Neural cell (in vitro differentiated cells): Measurements from ENCODE around the gene NRG3. TPM values are rescaled to one million over a fixed set of nuclear protein-coding genes. Genes with fewer than 3 reads are reported as not detected.

ENCODE experiments used
- H2AFZ ChIP-seq: fragments of 200-600, 300-800 bp; sonication (generic), shearing (Covaris generic); 2 replicates; pipeline ENCODE4 v1.6.0; 2014; ENCODE audit warnings: low read depth, mild to moderate bottlenecking, antibody characterized with exemption, low read length, moderate library complexity
- H3F3A ChIP-seq: fragments of 200-600 bp; shearing (Covaris generic); 2 replicates; pipeline ENCODE4 v1.6.1; 2016; ENCODE audit warnings: mild to moderate bottlenecking, moderate library complexity, mixed read lengths, antibody characterized with exemption, low read length; ENCODE audit not compliant: insufficient read depth, poor library complexity, severe bottlenecking
- H3K27ac ChIP-seq: fragments of 200-600, 300-800 bp; sonication (generic), shearing (Covaris generic); 2 replicates; pipeline ENCODE4 v1.5.1; 2014; ENCODE audit warnings: mild to moderate bottlenecking, low read length, moderate library complexity
- H3K27me3 ChIP-seq: fragments of 300-800, 200-600 bp; sonication (generic), shearing (Covaris generic); 2 replicates; pipeline ENCODE4 v1.6.0; 2014; ENCODE audit warnings: mild to moderate bottlenecking, low read depth, low read length, moderate library complexity; ENCODE audit not compliant: insufficient read depth
- H3K36me3 ChIP-seq: fragments of 300-800, 200-600 bp; sonication (generic), shearing (Covaris generic); 2 replicates; pipeline ENCODE4 v1.5.1; 2014; ENCODE audit warnings: mild to moderate bottlenecking, antibody characterized with exemption, low read length, moderate library complexity; ENCODE audit not compliant: insufficient read depth
- H3K4me2 ChIP-seq: fragments of 300-800, 200-600 bp; sonication (generic), shearing (Covaris generic); 2 replicates; pipeline ENCODE4 v1.6.0; 2014; ENCODE audit warnings: mild to moderate bottlenecking, low read length
- H3K4me3 ChIP-seq: fragments of 300-800, 200-600 bp; sonication (generic), shearing (Covaris generic); 2 replicates; pipeline ENCODE4 v1.5.1; 2014; ENCODE audit warnings: mild to moderate bottlenecking, low read length, moderate library complexity
- H3K79me2 ChIP-seq: fragments of 200-600 bp; shearing (Covaris generic); replicated peaks from 2 replicates; pipeline ENCODE4 v1.6.0; 2014; ENCODE audit warnings: mild to moderate bottlenecking, low read length, moderate library complexity; ENCODE audit not compliant: insufficient read depth
- H3K9ac ChIP-seq: fragments of 300-800, 200-600 bp; sonication (generic), shearing (Covaris generic); 2 replicates; pipeline ENCODE4 v1.6.1; 2016; ENCODE audit warnings: mild to moderate bottlenecking, low read length, mixed read lengths
- H3K9me2 ChIP-seq: fragments of 200-600 bp; shearing (Covaris generic); 2 replicates; pipeline ENCODE4 v1.6.1; 2016; ENCODE audit warnings: mild to moderate bottlenecking, low read length, mixed read lengths; ENCODE audit not compliant: insufficient read depth
- H3K9me3 ChIP-seq: fragments of 200-600, 300-800 bp; sonication (generic), shearing (Covaris generic); 2 replicates; pipeline ENCODE4 v1.6.1; 2016; ENCODE audit warnings: mild to moderate bottlenecking, mixed run types, low read length, moderate library complexity, mixed read lengths
- H4K20me1 ChIP-seq: fragments of 200-600 bp; shearing (Covaris generic); 2 replicates; pipeline ENCODE4 v1.6.1; 2016; ENCODE audit warnings: mild to moderate bottlenecking, mixed run types; ENCODE audit not compliant: insufficient read depth
- EP300 ChIP-seq: fragments of 450-650 bp; conservative IDR thresholded peaks from 2 replicates; pipeline ENCODE4 v1.6.1; 2014; ENCODE audit warnings: antibody characterized with exemption, mild to moderate bottlenecking, moderate library complexity; ENCODE audit not compliant: poor library complexity, severe bottlenecking
- EZH2 ChIP-seq: fragments of 200-600, 300-800 bp; shearing (Covaris generic), sonication (generic); IDR thresholded peaks from 2 replicates; pipeline ENCODE4 v1.6.1; 2014; ENCODE audit warnings: antibody characterized with exemption, low read length, borderline replicate concordance, mild to moderate bottlenecking; ENCODE audit not compliant: insufficient read depth, poor library complexity, severe bottlenecking
- MXI1 ChIP-seq: fragments of 450-650 bp; conservative IDR thresholded peaks from 2 replicates; pipeline ENCODE4 v1.6.1; 2014; ENCODE audit warnings: antibody characterized with exemption, mild to moderate bottlenecking; ENCODE audit not compliant: poor library complexity, severe bottlenecking
- POLR2AphosphoS5 ChIP-seq: IDR thresholded peaks from 2 replicates; pipeline ENCODE4 v1.6.1; 2012
- RAD21 ChIP-seq: fragments of 450-650 bp; conservative IDR thresholded peaks from 2 replicates; pipeline ENCODE4 v1.6.1; 2014; ENCODE audit warnings: antibody characterized with exemption, mild to moderate bottlenecking, moderate library complexity
- SMC3 ChIP-seq: fragments of 450-650 bp; conservative IDR thresholded peaks from 2 replicates; pipeline ENCODE4 v1.6.1; 2014; ENCODE audit warnings: antibody characterized with exemption, mild to moderate bottlenecking, moderate library complexity; ENCODE audit not compliant: poor library complexity
- TAF1 ChIP-seq: IDR thresholded peaks from 2 replicates; pipeline ENCODE4 v1.6.1; 2012; ENCODE audit warnings: low read depth
- polyA plus RNA-seq: library from polyadenylated mRNA; depleted of rRNA; stranded (reverse); fragments of >200 nt; gene quantifications from 2 replicates; pipeline ENCODE4 v1.2.3, GENCODE V29; 2014
- TF ChIP-seq, protein P1 (sequence below): fragments of 450-650 bp; IDR thresholded peaks from 2 replicates; pipeline ENCODE4 v1.5.1; 2014; ENCODE audit warnings: antibody characterized with exemption, mild to moderate bottlenecking, moderate library complexity; ENCODE audit not compliant: poor library complexity, severe bottlenecking
- TF ChIP-seq, protein P2 (sequence below): IDR thresholded peaks from 2 replicates; pipeline ENCODE4 v1.6.1; 2012; ENCODE audit warnings: borderline replicate concordance

NRG3 gene
- polyA plus RNA-seq, 1 donor from 2014 or later: 14.0 TPM

GRCh38 chr10:82856957-82857613 lies 982.1 kb downstream of the NRG3 start:
- H3K9me2 ChIP-seq: no peaks in the 10 kb centered on the region
- H3K27me3 ChIP-seq: no peaks in the 10 kb centered on the region
- no peaks in the 10 kb centered on the region for H3K36me3 ChIP-seq
- no peak overlapping the region for H3K4me3 ChIP-seq
- no peaks in the 10 kb centered on the region for H3K79me2 ChIP-seq
- no peak overlapping the region for H3K27ac ChIP-seq
- TF ChIP-seq POLR2AphosphoS5 (no peak), SMC3 (no peak), RAD21 (no peak), EP300 (no peak), EZH2 (no peak), TAF1 (no peak), MXI1 (no peak)
- TF ChIP-seq, protein P1, sequence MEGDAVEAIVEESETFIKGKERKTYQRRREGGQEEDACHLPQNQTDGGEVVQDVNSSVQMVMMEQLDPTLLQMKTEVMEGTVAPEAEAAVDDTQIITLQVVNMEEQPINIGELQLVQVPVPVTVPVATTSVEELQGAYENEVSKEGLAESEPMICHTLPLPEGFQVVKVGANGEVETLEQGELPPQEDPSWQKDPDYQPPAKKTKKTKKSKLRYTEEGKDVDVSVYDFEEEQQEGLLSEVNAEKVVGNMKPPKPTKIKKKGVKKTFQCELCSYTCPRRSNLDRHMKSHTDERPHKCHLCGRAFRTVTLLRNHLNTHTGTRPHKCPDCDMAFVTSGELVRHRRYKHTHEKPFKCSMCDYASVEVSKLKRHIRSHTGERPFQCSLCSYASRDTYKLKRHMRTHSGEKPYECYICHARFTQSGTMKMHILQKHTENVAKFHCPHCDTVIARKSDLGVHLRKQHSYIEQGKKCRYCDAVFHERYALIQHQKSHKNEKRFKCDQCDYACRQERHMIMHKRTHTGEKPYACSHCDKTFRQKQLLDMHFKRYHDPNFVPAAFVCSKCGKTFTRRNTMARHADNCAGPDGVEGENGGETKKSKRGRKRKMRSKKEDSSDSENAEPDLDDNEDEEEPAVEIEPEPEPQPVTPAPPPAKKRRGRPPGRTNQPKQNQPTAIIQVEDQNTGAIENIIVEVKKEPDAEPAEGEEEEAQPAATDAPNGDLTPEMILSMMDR: no peak
- TF ChIP-seq, protein P2, sequence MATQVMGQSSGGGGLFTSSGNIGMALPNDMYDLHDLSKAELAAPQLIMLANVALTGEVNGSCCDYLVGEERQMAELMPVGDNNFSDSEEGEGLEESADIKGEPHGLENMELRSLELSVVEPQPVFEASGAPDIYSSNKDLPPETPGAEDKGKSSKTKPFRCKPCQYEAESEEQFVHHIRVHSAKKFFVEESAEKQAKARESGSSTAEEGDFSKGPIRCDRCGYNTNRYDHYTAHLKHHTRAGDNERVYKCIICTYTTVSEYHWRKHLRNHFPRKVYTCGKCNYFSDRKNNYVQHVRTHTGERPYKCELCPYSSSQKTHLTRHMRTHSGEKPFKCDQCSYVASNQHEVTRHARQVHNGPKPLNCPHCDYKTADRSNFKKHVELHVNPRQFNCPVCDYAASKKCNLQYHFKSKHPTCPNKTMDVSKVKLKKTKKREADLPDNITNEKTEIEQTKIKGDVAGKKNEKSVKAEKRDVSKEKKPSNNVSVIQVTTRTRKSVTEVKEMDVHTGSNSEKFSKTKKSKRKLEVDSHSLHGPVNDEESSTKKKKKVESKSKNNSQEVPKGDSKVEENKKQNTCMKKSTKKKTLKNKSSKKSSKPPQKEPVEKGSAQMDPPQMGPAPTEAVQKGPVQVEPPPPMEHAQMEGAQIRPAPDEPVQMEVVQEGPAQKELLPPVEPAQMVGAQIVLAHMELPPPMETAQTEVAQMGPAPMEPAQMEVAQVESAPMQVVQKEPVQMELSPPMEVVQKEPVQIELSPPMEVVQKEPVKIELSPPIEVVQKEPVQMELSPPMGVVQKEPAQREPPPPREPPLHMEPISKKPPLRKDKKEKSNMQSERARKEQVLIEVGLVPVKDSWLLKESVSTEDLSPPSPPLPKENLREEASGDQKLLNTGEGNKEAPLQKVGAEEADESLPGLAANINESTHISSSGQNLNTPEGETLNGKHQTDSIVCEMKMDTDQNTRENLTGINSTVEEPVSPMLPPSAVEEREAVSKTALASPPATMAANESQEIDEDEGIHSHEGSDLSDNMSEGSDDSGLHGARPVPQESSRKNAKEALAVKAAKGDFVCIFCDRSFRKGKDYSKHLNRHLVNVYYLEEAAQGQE: no peak
- no peak overlapping the region for H3K4me2 ChIP-seq
- H2AFZ ChIP-seq: no peak overlapping the region
- H3K9ac ChIP-seq: no peak overlapping the region
- no peaks in the 10 kb centered on the region for H4K20me1 ChIP-seq
- H3F3A ChIP-seq: no peaks in the 10 kb centered on the region
- H3K9me3 ChIP-seq: no peaks in the 10 kb centered on the region

DNA sequence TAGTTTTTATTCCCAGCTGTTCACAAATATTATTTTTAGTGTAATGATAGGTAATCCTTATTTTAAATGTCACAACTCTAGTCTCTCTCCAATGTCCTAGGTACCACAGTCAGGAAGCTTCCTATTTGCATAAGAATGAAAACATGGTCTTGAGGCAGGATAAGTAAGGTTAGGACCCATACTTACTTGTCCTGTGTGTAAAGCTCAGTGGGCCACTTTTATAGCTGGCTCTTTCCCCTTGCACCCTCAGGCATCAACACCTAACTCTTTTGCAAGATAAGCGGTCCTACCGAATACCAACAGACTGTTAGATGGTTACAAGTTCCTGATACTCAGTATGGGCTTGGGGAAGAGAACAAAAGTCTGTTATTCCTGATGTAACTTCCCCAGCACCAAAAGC lies 986.9 kb downstream of the NRG3 start:
- TF ChIP-seq MXI1 (no peak), SMC3 (no peak), POLR2AphosphoS5 (no peak), RAD21 (no peak), EZH2 (no peak), EP300 (no peak), TAF1 (no peak)
- TF ChIP-seq, protein P2: no peak
- TF ChIP-seq, protein P1: no peak
- Histone ChIP-seq H3K4me2 (no peak overlapping the region), H3K9me3 (no peaks in the 10 kb centered on the region), H4K20me1 (no peaks in the 10 kb centered on the region), H3K27me3 (no peaks in the 10 kb centered on the region), H3F3A (no peaks in the 10 kb centered on the region), H3K79me2 (no peaks in the 10 kb centered on the region), H2AFZ (no peak overlapping the region), H3K9ac (no peak overlapping the region), H3K27ac (no peak overlapping the region), H3K9me2 (no peaks in the 10 kb centered on the region), H3K36me3 (no peaks in the 10 kb centered on the region), H3K4me3 (no peak overlapping the region)
